Lower leg skin (tissue), 3 donors: ENCODE data around the gene STXBP2.

ENCODE experiments used
- POLR2A ChIP-seq, 2 donors: fragments of 450-650 bp; IDR thresholded peaks; one replicate each; pipeline ENCODE4 v1.6.1; 2016 to 2017; ENCODE audit warnings: antibody characterized with exemption in 2 of 2, mild to moderate bottlenecking in 1 of 2, moderate library complexity in 1 of 2
- TF ChIP-seq, protein P1 (sequence below), 3 donors: fragments of 450-650 bp; IDR thresholded peaks; one replicate each; pipeline ENCODE4 v1.5.1; 2016; ENCODE audit warnings: antibody characterized with exemption in 3 of 3, mild to moderate bottlenecking in 3 of 3, moderate library complexity in 2 of 3

DNA sequence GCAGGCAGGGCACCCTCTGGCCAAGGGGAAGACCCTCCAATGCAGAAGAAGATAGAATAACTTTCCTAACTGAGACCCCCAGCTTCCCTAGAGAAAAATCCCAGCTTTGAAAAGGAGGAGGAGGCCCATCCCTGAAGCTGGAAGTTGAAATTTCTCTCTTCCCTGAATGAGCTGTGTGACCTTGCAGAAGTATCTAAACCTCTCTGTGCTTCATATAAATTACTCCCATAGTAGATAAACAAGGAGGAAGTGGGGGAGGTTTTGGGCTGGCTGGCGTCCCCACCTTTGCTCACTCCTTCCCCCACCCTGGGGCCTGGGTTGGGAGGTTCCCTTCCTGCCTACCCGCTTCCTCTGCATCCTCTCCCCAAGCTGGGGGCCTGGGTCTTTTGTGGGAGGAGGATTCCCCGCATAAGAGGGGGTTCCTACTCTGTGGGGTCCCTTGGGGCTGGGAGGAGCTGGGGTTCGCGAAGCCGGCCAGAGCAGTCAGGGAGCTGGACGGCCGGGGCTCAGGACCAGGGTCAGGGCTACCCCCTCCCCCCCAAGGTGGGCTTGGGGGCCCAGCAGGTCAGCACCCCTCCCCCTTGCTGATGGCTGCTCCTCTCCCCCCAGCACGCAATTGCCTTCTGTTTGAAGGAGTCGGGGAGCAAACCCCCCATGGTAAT is 29.6 kb upstream of the STXBP2 start:
- TF ChIP-seq, protein P1, sequence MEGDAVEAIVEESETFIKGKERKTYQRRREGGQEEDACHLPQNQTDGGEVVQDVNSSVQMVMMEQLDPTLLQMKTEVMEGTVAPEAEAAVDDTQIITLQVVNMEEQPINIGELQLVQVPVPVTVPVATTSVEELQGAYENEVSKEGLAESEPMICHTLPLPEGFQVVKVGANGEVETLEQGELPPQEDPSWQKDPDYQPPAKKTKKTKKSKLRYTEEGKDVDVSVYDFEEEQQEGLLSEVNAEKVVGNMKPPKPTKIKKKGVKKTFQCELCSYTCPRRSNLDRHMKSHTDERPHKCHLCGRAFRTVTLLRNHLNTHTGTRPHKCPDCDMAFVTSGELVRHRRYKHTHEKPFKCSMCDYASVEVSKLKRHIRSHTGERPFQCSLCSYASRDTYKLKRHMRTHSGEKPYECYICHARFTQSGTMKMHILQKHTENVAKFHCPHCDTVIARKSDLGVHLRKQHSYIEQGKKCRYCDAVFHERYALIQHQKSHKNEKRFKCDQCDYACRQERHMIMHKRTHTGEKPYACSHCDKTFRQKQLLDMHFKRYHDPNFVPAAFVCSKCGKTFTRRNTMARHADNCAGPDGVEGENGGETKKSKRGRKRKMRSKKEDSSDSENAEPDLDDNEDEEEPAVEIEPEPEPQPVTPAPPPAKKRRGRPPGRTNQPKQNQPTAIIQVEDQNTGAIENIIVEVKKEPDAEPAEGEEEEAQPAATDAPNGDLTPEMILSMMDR (IDR thresholded peaks at IDR 0.05) = no peak
- TF ChIP-seq POLR2A (IDR thresholded peaks at IDR 0.05) = no peak
